OCI-LY7 (cell line): ENCODE measurements around the gene CNN2. TPM values are rescaled to one million over a fixed set of nuclear protein-coding genes. Genes with fewer than 3 reads are reported as not detected.

Experiments
- BruUV-seq: library from RNA; stranded (reverse); fragments of 400-500 nt; replicated peaks from 2 replicates; lab custom pipeline; 2021; lab: Mats Ljungman, UMichigan
- CTCF ChIA-PET: fragments of 300-600 bp; sonication (Branson Sonifier 250); formaldehyde crosslinking; loops from one replicate; lab custom pipeline; 2022; ENCODE audit warnings: antibody characterized with exemption; ENCODE audit not compliant: unreplicated experiment; lab: Charles Lee
- POLR2A ChIA-PET: fragments of 300-600 bp; sonication (Branson Sonifier 250); formaldehyde crosslinking; loops from one replicate; lab custom pipeline; 2022; ENCODE audit warnings: antibody characterized with exemption; lab: Charles Lee
- DNase-seq: peaks from one replicate; pipeline ENCODE4 v3.0.0-alpha.2; 2015; ENCODE audit warnings: low spot score
- H2AFZ ChIP-seq: fragments of 200-600 bp; sonication (generic), shearing (Covaris generic); 2 replicates; pipeline ENCODE4 v1.6.1; 2014; ENCODE audit warnings: mild to moderate bottlenecking, antibody characterized with exemption, low read length, moderate library complexity
- H3K27ac ChIP-seq: fragments of 200-600 bp; sonication (generic); 2 replicates; pipeline ENCODE4 v1.5.1; 2014; ENCODE audit warnings: mixed run types, low read depth, mild to moderate bottlenecking, moderate library complexity, low read length, inconsistent platforms; ENCODE audit not compliant: poor library complexity, severe bottlenecking
- H3K36me3 ChIP-seq: fragments of 200-600 bp; sonication (generic); 2 replicates; pipeline ENCODE4 v1.6.1; 2014; ENCODE audit warnings: mild to moderate bottlenecking, antibody characterized with exemption, low read length, moderate library complexity, mixed read lengths; ENCODE audit not compliant: insufficient read depth
- H3K4me1 ChIP-seq: fragments of 200-600 bp; sonication (generic); 2 replicates; pipeline ENCODE4 v1.5.1; 2014; ENCODE audit warnings: mild to moderate bottlenecking, low read length; ENCODE audit not compliant: insufficient read depth, poor library complexity, severe bottlenecking
- H3K4me2 ChIP-seq: fragments of 200-600 bp; sonication (generic); 2 replicates; pipeline ENCODE4 v1.6.1; 2014; ENCODE audit warnings: mild to moderate bottlenecking, low read length
- H3K4me3 ChIP-seq: fragments of 200-600 bp; sonication (generic); 2 replicates; pipeline ENCODE4 v1.5.1; 2014; ENCODE audit warnings: mild to moderate bottlenecking, low read depth, low read length; ENCODE audit not compliant: poor library complexity, severe bottlenecking
- H3K79me2 ChIP-seq: fragments of 200-600 bp; sonication (generic); 2 replicates; pipeline ENCODE4 v1.6.1; 2016; ENCODE audit warnings: low read depth, mild to moderate bottlenecking, low read length, moderate library complexity, mixed read lengths; ENCODE audit not compliant: insufficient read depth
- H3K9me2 ChIP-seq: fragments of 200-600 bp; sonication (generic); 2 replicates; pipeline ENCODE4 v1.6.1; 2016; ENCODE audit warnings: mild to moderate bottlenecking, low read length, mixed read lengths; ENCODE audit not compliant: insufficient read depth
- H3K9me3 ChIP-seq: fragments of 200-600 bp; sonication (generic); 2 replicates; pipeline ENCODE4 v1.6.1; 2014; ENCODE audit warnings: mild to moderate bottlenecking, mixed run types, low read length, mixed read lengths
- H4K20me1 ChIP-seq: fragments of 200-600 bp; sonication (generic); 2 replicates; pipeline ENCODE4 v1.6.1; 2014; ENCODE audit warnings: mild to moderate bottlenecking, antibody characterized with exemption, low read length, moderate library complexity, mixed read lengths; ENCODE audit not compliant: insufficient read depth
- EZH2phosphoT487 ChIP-seq: fragments of 200-600 bp; sonication (generic); IDR thresholded peaks from 2 replicates; pipeline ENCODE4 v1.6.1; 2018; ENCODE audit warnings: low read depth, borderline replicate concordance, mild to moderate bottlenecking, mixed run types, antibody characterized with exemption, low read length, moderate library complexity, mixed read lengths
- intact Hi-C: fragments of 100-400 bp; cut with micrococcal nuclease; formaldehyde crosslinking; loops from one replicate; pipeline ENCODE4 v1.10.0; 2022; ENCODE audit not compliant: unreplicated experiment
- total RNA-seq, 2 experiments: library from RNA; depleted of rRNA in 1 of 2; stranded (reverse); fragments of >200 nt in 1 of 2; shearing (Covaris generic) in 1 of 2; gene quantifications; 2 replicates each; pipeline ENCODE4 v1.2.3, GENCODE V29; 2014 to 2022
- TF ChIP-seq, protein P1 (sequence below): fragments of 200-600 bp; sonication (generic); conservative IDR thresholded peaks from 2 replicates; pipeline ENCODE4 v1.5.1; 2014; ENCODE audit warnings: mild to moderate bottlenecking, antibody characterized with exemption, low read length, moderate library complexity, mixed read lengths

Gene CNN2
- total RNA-seq, 2 experiments from 2014 or later = 73.7 to 127 TPM

DNA sequence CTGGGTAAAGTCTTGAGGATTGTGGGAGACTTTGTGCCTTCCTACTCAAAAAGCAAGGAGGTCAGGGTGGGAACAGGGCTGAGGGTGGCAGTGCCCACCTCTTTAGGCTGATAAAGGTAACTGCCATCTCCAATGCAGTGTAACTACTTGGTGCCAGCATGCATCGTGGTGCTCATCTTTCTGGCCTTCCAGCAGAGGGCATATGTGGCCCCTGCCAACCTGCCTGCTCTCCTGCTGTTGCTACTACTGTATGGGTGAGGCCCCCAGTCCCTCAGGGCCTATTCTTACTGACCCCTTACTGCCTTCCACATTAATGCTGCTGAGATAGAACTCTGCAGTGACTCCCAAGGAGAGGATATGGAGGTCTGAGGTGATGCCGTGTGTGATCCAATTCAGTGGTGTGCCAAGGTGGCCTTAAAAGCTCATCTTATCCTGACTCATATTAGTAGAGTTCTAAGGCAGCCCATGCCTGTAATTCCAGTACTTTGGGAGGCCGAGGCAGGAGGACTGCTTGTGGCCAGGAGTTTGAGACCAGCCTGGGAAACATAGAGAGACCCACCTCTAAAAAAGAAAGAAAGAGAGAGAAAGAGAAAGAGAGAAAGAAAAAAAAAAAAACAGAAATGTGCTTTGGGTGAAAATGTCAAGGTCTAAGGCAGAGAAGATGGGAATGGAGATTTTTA, 30.9 kb downstream of the CNN2 start:
- intact Hi-C loops = loop anchor here (5.0 kb wide), 1 partner anchor 135 kb away; no protein-coding TSS in a partner anchor
- H3K36me3 ChIP-seq = peaks cover 18% of the 10 kb centered on the region; the same call in 1 of the 2 replicates
- peak; percentile 70 for DNase-seq
- H3K79me2 ChIP-seq = no peaks in the 10 kb centered on the region
- BruUV-seq = no TSS peak
- H4K20me1 ChIP-seq = no peaks in the 10 kb centered on the region
- ChIA-PET CTCF (no interaction called here), POLR2A (interaction anchor here (0.7 to 1.2 kb wide), 2 partner anchors 33 to 187 kb away, joined by 3 read pairs; no protein-coding TSS in a partner anchor)
- H3K27ac ChIP-seq = peak overlapping the region; percentile 41
- H3K4me1 ChIP-seq = peaks cover 21% of the 10 kb centered on the region
- H3K9me2 ChIP-seq = no peaks in the 10 kb centered on the region
- no peaks in the 10 kb centered on the region for H3K9me3 ChIP-seq
- TF ChIP-seq, protein P1, sequence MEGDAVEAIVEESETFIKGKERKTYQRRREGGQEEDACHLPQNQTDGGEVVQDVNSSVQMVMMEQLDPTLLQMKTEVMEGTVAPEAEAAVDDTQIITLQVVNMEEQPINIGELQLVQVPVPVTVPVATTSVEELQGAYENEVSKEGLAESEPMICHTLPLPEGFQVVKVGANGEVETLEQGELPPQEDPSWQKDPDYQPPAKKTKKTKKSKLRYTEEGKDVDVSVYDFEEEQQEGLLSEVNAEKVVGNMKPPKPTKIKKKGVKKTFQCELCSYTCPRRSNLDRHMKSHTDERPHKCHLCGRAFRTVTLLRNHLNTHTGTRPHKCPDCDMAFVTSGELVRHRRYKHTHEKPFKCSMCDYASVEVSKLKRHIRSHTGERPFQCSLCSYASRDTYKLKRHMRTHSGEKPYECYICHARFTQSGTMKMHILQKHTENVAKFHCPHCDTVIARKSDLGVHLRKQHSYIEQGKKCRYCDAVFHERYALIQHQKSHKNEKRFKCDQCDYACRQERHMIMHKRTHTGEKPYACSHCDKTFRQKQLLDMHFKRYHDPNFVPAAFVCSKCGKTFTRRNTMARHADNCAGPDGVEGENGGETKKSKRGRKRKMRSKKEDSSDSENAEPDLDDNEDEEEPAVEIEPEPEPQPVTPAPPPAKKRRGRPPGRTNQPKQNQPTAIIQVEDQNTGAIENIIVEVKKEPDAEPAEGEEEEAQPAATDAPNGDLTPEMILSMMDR = peak; percentile 75
- no peak for TF ChIP-seq EZH2phosphoT487
- no peak overlapping the region for H2AFZ ChIP-seq
- no peak overlapping the region for H3K4me3 ChIP-seq
- H3K4me2 ChIP-seq = no peak overlapping the region

GRCh38 chr19:1058112-1058511, 31.7 kb downstream of the CNN2 start:
- no peak overlapping the region for H3K4me3 ChIP-seq
- ChIA-PET POLR2A (interaction anchor here (0.6 to 1.2 kb wide), 2 partner anchors 18 to 187 kb away, joined by 3 read pairs; no protein-coding TSS in a partner anchor), CTCF (no interaction called here)
- H2AFZ ChIP-seq = no peak overlapping the region
- H3K9me2 ChIP-seq = no peaks in the 10 kb centered on the region
- no peaks in the 10 kb centered on the region for H3K79me2 ChIP-seq
- H4K20me1 ChIP-seq = no peaks in the 10 kb centered on the region
- peak overlapping the region; percentile 41 for H3K27ac ChIP-seq
- H3K4me2 ChIP-seq = peak overlapping the region; percentile 31
- H3K9me3 ChIP-seq = no peaks in the 10 kb centered on the region
- TF ChIP-seq, protein P1 = no peak
- no peak for TF ChIP-seq EZH2phosphoT487
- BruUV-seq = no TSS peak
- peaks cover 18% of the 10 kb centered on the region; the same call in 1 of the 2 replicates for H3K36me3 ChIP-seq
- intact Hi-C loops = loop anchor here (5.0 kb wide), 1 partner anchor 134 kb away; no protein-coding TSS in a partner anchor
- H3K4me1 ChIP-seq = peaks cover 21% of the 10 kb centered on the region
- peak; percentile 57 for DNase-seq

DNA sequence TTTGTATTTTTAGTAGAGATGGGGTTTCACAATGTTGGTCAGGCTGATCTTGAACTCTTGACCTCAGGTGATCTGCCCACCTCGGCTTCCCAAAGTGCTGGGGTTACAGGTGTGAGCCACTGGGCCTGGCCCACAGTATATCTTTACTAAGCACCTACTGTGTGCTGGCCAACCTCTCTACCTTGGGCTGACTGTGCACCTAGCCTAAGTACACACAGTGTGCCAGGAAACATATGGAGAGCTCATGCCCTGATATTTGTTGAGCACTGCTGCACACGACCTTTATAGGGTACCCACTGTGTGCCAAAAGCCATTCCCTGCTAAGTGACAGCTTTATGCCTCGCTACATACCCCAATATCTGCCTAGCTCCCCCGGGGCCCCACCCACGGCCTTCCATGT, 34.3 kb downstream of the CNN2 start:
- POLR2A ChIA-PET = interaction anchor here (0.6 kb wide), 2 partner anchors 13 to 52 kb away, joined by 3 to 6 read pairs; no protein-coding TSS in a partner anchor
- intact Hi-C loops = no loop called here
- H2AFZ ChIP-seq = no peak overlapping the region
- H3K36me3 ChIP-seq = peaks cover 7% of the 10 kb centered on the region; the same call in 1 of the 2 replicates
- DNase-seq = no peak
- CTCF ChIA-PET = no interaction called here
- H3K4me3 ChIP-seq = no peak overlapping the region
- no peaks in the 10 kb centered on the region for H3K9me3 ChIP-seq
- no peaks in the 10 kb centered on the region for H4K20me1 ChIP-seq
- H3K27ac ChIP-seq = no peak overlapping the region
- no TSS peak for BruUV-seq
- no peak overlapping the region for H3K4me2 ChIP-seq
- TF ChIP-seq, protein P1 = no peak
- TF ChIP-seq EZH2phosphoT487 = no peak
- H3K79me2 ChIP-seq = no peaks in the 10 kb centered on the region
- no peaks in the 10 kb centered on the region for H3K9me2 ChIP-seq
- peaks cover 45% of the 10 kb centered on the region for H3K4me1 ChIP-seq
